RWPE2 (cell line): ENCODE data around the gene SRY.

Experiments used
- ATAC-seq: fragments of 200-7000 bp; cut with Tn5 transposase; 3 replicates; pipeline ENCODE4 v1.9.1; 2021; ENCODE audit warnings: low read depth
- DNase-seq: peaks from one replicate; pipeline ENCODE4 v3.0.0-alpha.2; 2020; ENCODE audit warnings: low spot score
- H3K27ac ChIP-seq: fragments of 450-650 bp; 2 replicates; pipeline ENCODE4 v1.5.1; 2017; ENCODE audit warnings: mild to moderate bottlenecking; ENCODE audit not compliant: poor library complexity, severe bottlenecking
- H3K27me3 ChIP-seq: fragments of 250-450 bp; sonication (Bioruptor Pico); 2 replicates; pipeline ENCODE4 v1.5.1; 2021; ENCODE audit warnings: mild to moderate bottlenecking, moderate library complexity; ENCODE audit not compliant: insufficient read depth, poor library complexity, severe bottlenecking
- H3K36me3 ChIP-seq: fragments of 250-450 bp; sonication (Bioruptor Pico); 2 replicates; pipeline ENCODE4 v1.5.1; 2020; ENCODE audit warnings: low read depth, mild to moderate bottlenecking, moderate library complexity
- H3K4me1 ChIP-seq: fragments of 250-450 bp; sonication (Bioruptor Pico); 2 replicates; pipeline ENCODE4 v1.5.1; 2021; ENCODE audit warnings: mild to moderate bottlenecking, moderate library complexity; ENCODE audit not compliant: insufficient read depth, poor library complexity, severe bottlenecking
- H3K4me3 ChIP-seq: fragments of 250-450 bp; sonication (Bioruptor Pico); 2 replicates; pipeline ENCODE4 v1.5.1; 2021; ENCODE audit warnings: mild to moderate bottlenecking, moderate library complexity; ENCODE audit not compliant: severe bottlenecking
- H3K9me3 ChIP-seq: fragments of 250-450 bp; sonication (Bioruptor Pico); 2 replicates; pipeline ENCODE4 v1.5.1; 2021; ENCODE audit warnings: mild to moderate bottlenecking, moderate library complexity; ENCODE audit not compliant: severe bottlenecking
- CTCF ChIP-seq: fragments of 450-650 bp; IDR thresholded peaks from one replicate; pipeline ENCODE4 v1.5.1; 2017; ENCODE audit warnings: mild to moderate bottlenecking, moderate library complexity; ENCODE audit not compliant: poor library complexity, severe bottlenecking

SRY gene

GRCh38 chrY:2800246-2800645 lies 12.8 kb upstream of the SRY start:
- Histone ChIP-seq H3K9me3 (no peaks in the 10 kb centered on the region), H3K27me3 (no peaks in the 10 kb centered on the region), H3K27ac (no peak overlapping the region), H3K4me1 (no peaks in the 10 kb centered on the region), H3K4me3 (no peak overlapping the region), H3K36me3 (no peaks in the 10 kb centered on the region)
- TF ChIP-seq CTCF = peak; percentile 75
- ATAC-seq (peak; percentile 50; the same call in 1 of the 3 replicates), DNase-seq (no peak)

GRCh38 chrY:2797991-2798390 lies 10.5 kb upstream of the SRY start:
- H3K4me1 ChIP-seq = no peaks in the 10 kb centered on the region
- DNase-seq = no peak
- no peak overlapping the region for H3K27ac ChIP-seq
- H3K36me3 ChIP-seq = no peaks in the 10 kb centered on the region
- H3K9me3 ChIP-seq = no peaks in the 10 kb centered on the region
- H3K27me3 ChIP-seq = no peaks in the 10 kb centered on the region
- H3K4me3 ChIP-seq = no peak overlapping the region
- ATAC-seq = no peak
- TF ChIP-seq CTCF = no peak

- ATAC-seq = no peak
- no peaks in the 10 kb centered on the region for H3K9me3 ChIP-seq
- TF ChIP-seq CTCF = no peak
These were observed 9.6 kb upstream of the SRY start for GRCh38 chrY:2796977-2797523.

GRCh38 chrY:2789756-2790155 lies 2.3 kb upstream of the SRY start:
- H3K36me3 ChIP-seq = no peaks in the 10 kb centered on the region
- peaks cover 31% of the 10 kb centered on the region for H3K27me3 ChIP-seq

More at GRCh38 chrY:2796977-2797523, 9.6 kb upstream of the SRY start:
- Histone ChIP-seq H3K27me3 (no peaks in the 10 kb centered on the region), H3K36me3 (no peaks in the 10 kb centered on the region), H3K27ac (no peak overlapping the region), H3K4me1 (no peaks in the 10 kb centered on the region), H3K4me3 (no peak overlapping the region)
- no peak for DNase-seq

More at GRCh38 chrY:2789756-2790155, 2.3 kb upstream of the SRY start:
- H3K27ac ChIP-seq = no peak overlapping the region
- no peak for TF ChIP-seq CTCF
- no peak overlapping the region for H3K4me3 ChIP-seq
- no peaks in the 10 kb centered on the region for H3K9me3 ChIP-seq
- DNase-seq = peak; percentile 48
- ATAC-seq = no peak
- no peaks in the 10 kb centered on the region for H3K4me1 ChIP-seq
